GM12878 (cell line): ENCODE results near the gene CKAP5. TPM values are rescaled to one million over a fixed set of nuclear protein-coding genes. Genes with fewer than 3 reads are reported as not detected.

Experiments used
- ATAC-seq: fragments of 200-7000 bp; cut with Tn5 transposase; 3 replicates; pipeline ENCODE4 v1.9.1; 2020; ENCODE audit warnings: mild to moderate bottlenecking, moderate library complexity
- BruUV-seq: library from RNA; stranded (reverse); fragments of 400-500 nt; replicated peaks from 2 replicates; lab custom pipeline; 2021; lab: Mats Ljungman, UMichigan
- CTCF ChIA-PET: fragments of 300-600 bp; sonication (Branson Sonifier 250); formaldehyde crosslinking; extraction: SDS; loops from one replicate; lab custom pipeline; 2021; ENCODE audit warnings: inconsistent platforms; lab: Yijun Ruan, JAX
- POLR2A ChIA-PET: fragments of 350-600 bp; formaldehyde crosslinking; extraction: SDS; loops from one replicate; lab custom pipeline; 2021; ENCODE audit warnings: inconsistent platforms; lab: Charles Lee
- RAD21 ChIA-PET: fragments of 300-600 bp; sonication (Branson Sonifier 250); formaldehyde crosslinking; loops from one replicate; lab custom pipeline; 2023; ENCODE audit warnings: antibody characterized with exemption; ENCODE audit not compliant: unreplicated experiment; lab: Charles Lee
- SMC1A ChIA-PET: fragments of 300-600 bp; sonication (Branson Sonifier 250); formaldehyde crosslinking; loops from one replicate; lab custom pipeline; 2023; ENCODE audit not compliant: unreplicated experiment, uncharacterized antibody; lab: Charles Lee
- DNase-seq: peaks from one replicate; pipeline ENCODE4 v3.0.0-alpha.2; 2011; ENCODE audit warnings: low read depth, low spot score
- FAIRE-seq: peaks from 3 replicates; lab custom pipeline; 2011; peaks lifted over from hg19 to GRCh38; lab: Jason Lieb, UNC
- H2AFZ ChIP-seq: 2 replicates; pipeline ENCODE4 v1.6.0; 2011; ENCODE audit warnings: low read depth, low read length, control low read depth; ENCODE audit not compliant: control insufficient read depth
- H3K27ac ChIP-seq: 2 replicates; pipeline ENCODE4 v1.5.1; 2011; ENCODE audit warnings: control low read depth; ENCODE audit not compliant: control insufficient read depth, insufficient read depth
- H3K27me3 ChIP-seq, 2 experiments: replicated peaks in 1 of 2; 2 replicates each; pipeline versions ENCODE4 v1.6.0 to v1.6.1; 2011; ENCODE audit warnings: low read length in 1 of 2; ENCODE audit not compliant: control insufficient read depth in 2 of 2, insufficient read depth in 2 of 2
- H3K36me3 ChIP-seq, 2 experiments: 2 replicates each; pipeline ENCODE4 v1.5.1; 2011; ENCODE audit warnings: low read length in 1 of 2; ENCODE audit not compliant: control insufficient read depth in 2 of 2, insufficient read depth in 2 of 2
- H3K4me1 ChIP-seq: 2 replicates; pipeline ENCODE4 v1.6.1; 2011; ENCODE audit warnings: mild to moderate bottlenecking, low read length, moderate library complexity, mixed read lengths; ENCODE audit not compliant: control insufficient read depth, insufficient read depth
- H3K4me2 ChIP-seq: 2 replicates; pipeline ENCODE4 v1.6.0; 2011; ENCODE audit warnings: control low read depth; ENCODE audit not compliant: control insufficient read depth, insufficient read depth
- H3K4me3 ChIP-seq: fragments of 200-600 bp; sonication (generic); 2 replicates; pipeline ENCODE4 v1.5.1; 2016
- H3K79me2 ChIP-seq: 2 replicates; pipeline ENCODE4 v1.6.0; 2011; ENCODE audit warnings: low read length; ENCODE audit not compliant: control insufficient read depth, insufficient read depth
- H3K9ac ChIP-seq: 2 replicates; pipeline ENCODE4 v1.8.0; 2011; ENCODE audit warnings: low read length, control low read depth, mixed read lengths; ENCODE audit not compliant: control insufficient read depth, insufficient read depth
- H3K9me3 ChIP-seq: replicated peaks from 3 replicates; pipeline ENCODE4 v1.5.1; 2011; ENCODE audit warnings: mild to moderate bottlenecking, low read length; ENCODE audit not compliant: control insufficient read depth, insufficient read depth
- H4K20me1 ChIP-seq: 2 replicates; pipeline ENCODE4 v1.6.0; 2011; ENCODE audit not compliant: control insufficient read depth, insufficient read depth
- ATF3 ChIP-seq: IDR thresholded peaks from 2 replicates; pipeline ENCODE4 v1.6.1; 2011; ENCODE audit warnings: low read depth, mild to moderate bottlenecking, low read length, moderate library complexity, borderline replicate concordance; ENCODE audit errors: extremely low read depth
- ATF7 ChIP-seq: fragments of 450-650 bp; IDR thresholded peaks from 2 replicates; pipeline ENCODE4 v1.6.1; 2016; ENCODE audit warnings: low read depth, mild to moderate bottlenecking
- BACH1 ChIP-seq: fragments of 450-650 bp; IDR thresholded peaks from 2 replicates; pipeline ENCODE4 v1.6.1; 2017; ENCODE audit warnings: mild to moderate bottlenecking, borderline replicate concordance
- E4F1 ChIP-seq: fragments of 450-650 bp; IDR thresholded peaks from 2 replicates; pipeline ENCODE4 v1.6.1; 2018; ENCODE audit warnings: borderline replicate concordance, mild to moderate bottlenecking; ENCODE audit not compliant: partially characterized antibody
- FOXK2 ChIP-seq: fragments of 450-650 bp; IDR thresholded peaks from 2 replicates; pipeline ENCODE4 v1.6.1; 2017; ENCODE audit warnings: mild to moderate bottlenecking, moderate library complexity
- IRF3 ChIP-seq: fragments of 450-650 bp; IDR thresholded peaks from 2 replicates; pipeline ENCODE4 v1.6.1; 2014; ENCODE audit warnings: mild to moderate bottlenecking
- NR2F1 ChIP-seq: fragments of 450-650 bp; conservative IDR thresholded peaks from 2 replicates; pipeline ENCODE4 v1.6.1; 2017; ENCODE audit warnings: mild to moderate bottlenecking
- STAT3 ChIP-seq: IDR thresholded peaks from 2 replicates; pipeline ENCODE4 v1.6.1; 2011; ENCODE audit warnings: low read depth, low read length, improper control_type of control experiment
- WGBS: methylation state at CpG from one replicate; pipeline ENCODE4 v1.1.6; 2016; ENCODE audit warnings: low lambda C conversion rate; ENCODE audit not compliant: insufficient replicate concordance, insufficient coverage; ENCODE audit errors: missing lambda C conversion rate; 5-methylcytosine and 5-hydroxymethylcytosine counted together
- in situ Hi-C: fragments of 300-500 bp; cut with MboI; formaldehyde crosslinking; loops from 9 replicates; pipeline ENCODE4 v1.14.3; 2018; ENCODE audit warnings: mixed read lengths
- intact Hi-C: fragments of 100-400 bp; cut with micrococcal nuclease; formaldehyde crosslinking; loops from one replicate; pipeline ENCODE4 v1.14.2; 2022; ENCODE audit not compliant: unreplicated experiment
- polyA plus RNA-seq, 11 experiments: library from polyadenylated mRNA; depleted of rRNA in 4 of 11; unstranded in 6 of 11; stranded (reverse) in 5 of 11; fragments of >200 nt; fragmentation: Nextera tagmentation in 4 of 11; fragmentation: Illumina TruSeq in 1 of 11; extraction: Ambion mirVana in 4 of 11; extraction: Trizol in 1 of 11; gene quantifications; 1 replicate in 1 of 11; 2 replicates in 10 of 11; pipeline versions ENCODE4 v1.2.1 to v1.2.3, GENCODE V29; 2011 to 2016; ENCODE audit warnings: inconsistent platforms in 2 of 11, missing spikeins in 2 of 11, low read depth in 1 of 11
- total RNA-seq, 4 experiments: library from RNA; depleted of rRNA in 3 of 4; stranded (reverse); fragments of >200 nt in 3 of 4; fragmentation: Illumina TruSeq in 1 of 4; extraction: Trizol in 1 of 4; gene quantifications; 2 replicates each; pipeline versions ENCODE4 v1.2.1 to v1.2.3, GENCODE V29; 2013 to 2021
- TF ChIP-seq, protein P1 (sequence below): fragments of 450-650 bp; conservative IDR thresholded peaks from 2 replicates; pipeline ENCODE4 v1.6.1; 2017; ENCODE audit warnings: mild to moderate bottlenecking, moderate library complexity
- TF ChIP-seq, protein P2 (sequence below): fragments of 450-650 bp; IDR thresholded peaks from 2 replicates; pipeline ENCODE4 v1.6.1; 2016; ENCODE audit warnings: mild to moderate bottlenecking, moderate library complexity, borderline replicate concordance
- TF ChIP-seq, protein P3 (sequence below): fragments of 450-650 bp; IDR thresholded peaks from 2 replicates; pipeline ENCODE4 v1.6.1; 2016; ENCODE audit warnings: mild to moderate bottlenecking

The CKAP5 gene
- total and polyA plus RNA-seq, 10 of the 15 experiments (the other 5 are each of a cell fraction or from before 2014, with no cell fraction given) = 20.1 to 161 (median 79.8) TPM

- TF ChIP-seq, protein P1, sequence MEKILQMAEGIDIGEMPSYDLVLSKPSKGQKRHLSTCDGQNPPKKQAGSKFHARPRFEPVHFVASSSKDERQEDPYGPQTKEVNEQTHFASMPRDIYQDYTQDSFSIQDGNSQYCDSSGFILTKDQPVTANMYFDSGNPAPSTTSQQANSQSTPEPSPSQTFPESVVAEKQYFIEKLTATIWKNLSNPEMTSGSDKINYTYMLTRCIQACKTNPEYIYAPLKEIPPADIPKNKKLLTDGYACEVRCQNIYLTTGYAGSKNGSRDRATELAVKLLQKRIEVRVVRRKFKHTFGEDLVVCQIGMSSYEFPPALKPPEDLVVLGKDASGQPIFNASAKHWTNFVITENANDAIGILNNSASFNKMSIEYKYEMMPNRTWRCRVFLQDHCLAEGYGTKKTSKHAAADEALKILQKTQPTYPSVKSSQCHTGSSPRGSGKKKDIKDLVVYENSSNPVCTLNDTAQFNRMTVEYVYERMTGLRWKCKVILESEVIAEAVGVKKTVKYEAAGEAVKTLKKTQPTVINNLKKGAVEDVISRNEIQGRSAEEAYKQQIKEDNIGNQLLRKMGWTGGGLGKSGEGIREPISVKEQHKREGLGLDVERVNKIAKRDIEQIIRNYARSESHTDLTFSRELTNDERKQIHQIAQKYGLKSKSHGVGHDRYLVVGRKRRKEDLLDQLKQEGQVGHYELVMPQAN = no peak
- TF ChIP-seq STAT3 = no peak
- TF ChIP-seq E4F1 = no peak
- no peak for TF ChIP-seq FOXK2
These were observed 30.4 kb upstream of the CKAP5 start (continued) for GRCh38 chr11:46876471-46876870.

GRCh38 chr11:46874586-46874985, 28.5 kb upstream of the CKAP5 start:
- intact Hi-C loops (no loop called here), in situ Hi-C loops (no loop called here)
- ChIA-PET POLR2A (interaction anchor here (0.5 kb wide), 1 partner anchor 426 kb away, joined by 4 read pairs; no protein-coding TSS in a partner anchor), SMC1A (interaction anchor here (1.1 kb wide), 1 partner anchor 12 kb away, joined by 4 read pairs; no protein-coding TSS in a partner anchor), RAD21 (no interaction called here), CTCF (interaction anchor here (0.6 kb wide), 1 partner anchor 90 kb away, joined by 3 read pairs; no protein-coding TSS in a partner anchor)
- DNase-seq (no peak), ATAC-seq (no peak), FAIRE-seq (no peak)
- H3K4me1 ChIP-seq = no peaks in the 10 kb centered on the region
- H3K27ac ChIP-seq = no peak overlapping the region
- no peaks in the 10 kb centered on the region for H3K36me3 ChIP-seq
- no peaks in the 10 kb centered on the region for H4K20me1 ChIP-seq
- BruUV-seq = no TSS peak
- no peak overlapping the region for H2AFZ ChIP-seq
- peaks cover 0 to 2% of the 10 kb centered on the region in 2 experiments; a peak in 2 of 4 replicates for H3K27me3 ChIP-seq
- no peak overlapping the region for H3K4me2 ChIP-seq
- no peak overlapping the region for H3K9ac ChIP-seq
- no peaks in the 10 kb centered on the region for H3K79me2 ChIP-seq
- no peak overlapping the region for H3K4me3 ChIP-seq
- WGBS = 60% methylated on average over 6 of the region's 6 CpGs
- no peaks in the 10 kb centered on the region for H3K9me3 ChIP-seq
- no peak for TF ChIP-seq ATF7
- TF ChIP-seq, protein P2, sequence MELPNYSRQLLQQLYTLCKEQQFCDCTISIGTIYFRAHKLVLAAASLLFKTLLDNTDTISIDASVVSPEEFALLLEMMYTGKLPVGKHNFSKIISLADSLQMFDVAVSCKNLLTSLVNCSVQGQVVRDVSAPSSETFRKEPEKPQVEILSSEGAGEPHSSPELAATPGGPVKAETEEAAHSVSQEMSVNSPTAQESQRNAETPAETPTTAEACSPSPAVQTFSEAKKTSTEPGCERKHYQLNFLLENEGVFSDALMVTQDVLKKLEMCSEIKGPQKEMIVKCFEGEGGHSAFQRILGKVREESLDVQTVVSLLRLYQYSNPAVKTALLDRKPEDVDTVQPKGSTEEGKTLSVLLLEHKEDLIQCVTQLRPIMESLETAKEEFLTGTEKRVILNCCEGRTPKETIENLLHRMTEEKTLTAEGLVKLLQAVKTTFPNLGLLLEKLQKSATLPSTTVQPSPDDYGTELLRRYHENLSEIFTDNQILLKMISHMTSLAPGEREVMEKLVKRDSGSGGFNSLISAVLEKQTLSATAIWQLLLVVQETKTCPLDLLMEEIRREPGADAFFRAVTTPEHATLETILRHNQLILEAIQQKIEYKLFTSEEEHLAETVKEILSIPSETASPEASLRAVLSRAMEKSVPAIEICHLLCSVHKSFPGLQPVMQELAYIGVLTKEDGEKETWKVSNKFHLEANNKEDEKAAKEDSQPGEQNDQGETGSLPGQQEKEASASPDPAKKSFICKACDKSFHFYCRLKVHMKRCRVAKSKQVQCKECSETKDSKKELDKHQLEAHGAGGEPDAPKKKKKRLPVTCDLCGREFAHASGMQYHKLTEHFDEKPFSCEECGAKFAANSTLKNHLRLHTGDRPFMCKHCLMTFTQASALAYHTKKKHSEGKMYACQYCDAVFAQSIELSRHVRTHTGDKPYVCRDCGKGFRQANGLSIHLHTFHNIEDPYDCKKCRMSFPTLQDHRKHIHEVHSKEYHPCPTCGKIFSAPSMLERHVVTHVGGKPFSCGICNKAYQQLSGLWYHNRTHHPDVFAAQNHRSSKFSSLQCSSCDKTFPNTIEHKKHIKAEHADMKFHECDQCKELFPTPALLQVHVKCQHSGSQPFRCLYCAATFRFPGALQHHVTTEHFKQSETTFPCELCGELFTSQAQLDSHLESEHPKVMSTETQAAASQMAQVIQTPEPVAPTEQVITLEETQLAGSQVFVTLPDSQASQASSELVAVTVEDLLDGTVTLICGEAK = no peak
- TF ChIP-seq ATF3 = no peak
- TF ChIP-seq IRF3 = no peak
- no peak for TF ChIP-seq BACH1
- no peak for TF ChIP-seq NR2F1
- TF ChIP-seq, protein P3, sequence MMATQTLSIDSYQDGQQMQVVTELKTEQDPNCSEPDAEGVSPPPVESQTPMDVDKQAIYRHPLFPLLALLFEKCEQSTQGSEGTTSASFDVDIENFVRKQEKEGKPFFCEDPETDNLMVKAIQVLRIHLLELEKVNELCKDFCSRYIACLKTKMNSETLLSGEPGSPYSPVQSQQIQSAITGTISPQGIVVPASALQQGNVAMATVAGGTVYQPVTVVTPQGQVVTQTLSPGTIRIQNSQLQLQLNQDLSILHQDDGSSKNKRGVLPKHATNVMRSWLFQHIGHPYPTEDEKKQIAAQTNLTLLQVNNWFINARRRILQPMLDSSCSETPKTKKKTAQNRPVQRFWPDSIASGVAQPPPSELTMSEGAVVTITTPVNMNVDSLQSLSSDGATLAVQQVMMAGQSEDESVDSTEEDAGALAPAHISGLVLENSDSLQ = no peak
